Left lung (tissue), 10 donors: ENCODE measurements around the gene SPINK4. TPM values are rescaled to one million over a fixed set of nuclear protein-coding genes. Genes with fewer than 3 reads are reported as not detected.

Experiments used
- ATAC-seq: fragments of 200-7000 bp; cut with Tn5 transposase; one replicate; pipeline ENCODE4 v1.9.1; 2020; ENCODE audit warnings: moderate library complexity
- DNase-seq, 4 donors: peaks; one replicate each; pipeline ENCODE4 v3.0.0-alpha.2; 2013 to 2020
- H3K27ac ChIP-seq, 2 donors: fragments of 200-600 bp; sonication (generic) in 1 of 2; one replicate each; pipeline versions ENCODE4 v1.5.0 to v1.8.0; 2020 to 2021
- H3K27me3 ChIP-seq, 2 donors: fragments of 200-600 bp; sonication (generic) in 1 of 2; one replicate each; pipeline versions ENCODE4 v1.5.0 to v1.8.0; 2020 to 2021
- H3K36me3 ChIP-seq, 2 donors: fragments of 200-600 bp; sonication (generic) in 1 of 2; one replicate each; pipeline versions ENCODE4 v1.5.0 to v1.8.0; 2020 to 2021
- H3K4me1 ChIP-seq, 2 donors: fragments of 200-600 bp; one replicate each; pipeline ENCODE4 v1.8.0; 2021
- H3K4me3 ChIP-seq, 2 donors: fragments of 200-600 bp; sonication (generic) in 1 of 2; one replicate each; pipeline versions ENCODE4 v1.5.0 to v1.8.0; 2020 to 2021; ENCODE audit warnings: mild to moderate bottlenecking in 1 of 2
- H3K9me3 ChIP-seq, 2 donors: fragments of 200-600 bp; sonication (generic) in 1 of 2; one replicate each; pipeline versions ENCODE4 v1.5.0 to v1.8.0; 2020 to 2021
- intact Hi-C, 2 donors: fragments of 100-400 bp; cut with DNase I; formaldehyde crosslinking; loops; one replicate each; pipeline versions ENCODE4 v1.11.2 to v1.14.2; 2022
- polyA plus RNA-seq, 6 donors: library from polyadenylated mRNA; unstranded; fragments of 120-200 nt; gene quantifications; one replicate each; pipeline ENCODE4 v1.2.1, GENCODE V29; 2013; ENCODE audit not compliant: insufficient read length in 6 of 6
- total RNA-seq, 2 donors: library from RNA; stranded (reverse); fragmentation: NEBNext Ultra II Directional; extraction: Animal tissue kit (Norgen Biotek cat#: 25700); gene quantifications; one replicate each; pipeline ENCODE4 v1.2.1, GENCODE V29; 2021
- TF ChIP-seq, protein P1 (sequence below), 2 donors: fragments of 200-600 bp; sonication (generic) in 1 of 2; IDR thresholded peaks; one replicate each; pipeline versions ENCODE4 v1.5.0 to v1.8.0; 2021; ENCODE audit warnings: antibody characterized with exemption in 2 of 2
- donor health status: DM: no; HTN: yes; CAD: no.
- donor health status: DM: no; HTN: no; CAD: no.

SPINK4 gene
- total and polyA plus RNA-seq, 8 donors: not detected

DNA sequence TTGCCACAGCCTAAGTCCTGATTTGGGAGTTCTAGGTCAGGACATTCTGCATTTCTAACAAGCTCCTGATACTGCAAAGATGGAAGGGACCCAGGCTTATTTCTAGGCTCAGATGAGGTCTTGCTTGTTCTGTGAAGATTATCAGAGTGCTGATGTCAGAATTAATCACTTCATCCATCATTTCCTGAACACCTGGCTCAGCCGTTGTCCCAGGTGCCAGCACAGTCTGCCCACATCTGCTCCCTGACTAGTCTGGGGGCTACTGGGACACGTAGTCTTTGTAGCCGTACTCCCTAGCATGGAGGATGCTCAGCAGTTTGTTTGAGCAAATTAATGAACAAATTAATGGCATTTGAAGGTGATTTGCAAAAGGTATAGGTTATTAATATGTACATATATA is 17.9 kb upstream of the SPINK4 start:
- Histone ChIP-seq H3K27me3 (no peaks in the 10 kb centered on the region), H3K4me3 (no peak overlapping the region)
- ATAC-seq: no peak

DNA sequence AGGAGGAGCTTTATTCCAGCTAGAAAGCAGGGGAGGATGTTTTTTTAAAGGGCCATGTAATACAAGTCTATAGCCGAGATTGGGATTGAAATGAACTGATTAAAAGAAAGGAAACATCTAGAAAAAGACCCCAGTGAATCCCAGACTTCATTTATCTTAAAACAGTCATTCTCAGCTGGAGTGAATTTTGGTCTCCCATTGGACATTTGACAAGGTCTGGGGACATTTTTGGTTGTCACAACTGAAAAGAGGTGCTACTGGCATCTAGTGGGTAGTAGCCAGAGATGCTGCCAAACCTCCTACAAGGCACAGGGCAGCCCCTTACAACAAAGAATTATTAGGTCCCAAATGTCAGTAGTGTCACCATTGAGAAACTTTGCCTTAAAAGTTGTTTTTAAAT is 16.3 kb upstream of the SPINK4 start:
- no peak for ATAC-seq
- no peak for DNase-seq
- Histone ChIP-seq H3K27me3 (no peaks in the 10 kb centered on the region), H3K4me1 (peaks cover 0 to 34% of the 10 kb centered on the region in 2 donors), H3K4me3 (no peak overlapping the region), H3K27ac (no peak overlapping the region), H3K36me3 (no peaks in the 10 kb centered on the region), H3K9me3 (no peaks in the 10 kb centered on the region)
- intact Hi-C loops: loop anchor here in 1 of 2 donors (10.0 kb wide), 1 partner anchor 139 kb away; no protein-coding TSS in a partner anchor
- TF ChIP-seq, protein P1, sequence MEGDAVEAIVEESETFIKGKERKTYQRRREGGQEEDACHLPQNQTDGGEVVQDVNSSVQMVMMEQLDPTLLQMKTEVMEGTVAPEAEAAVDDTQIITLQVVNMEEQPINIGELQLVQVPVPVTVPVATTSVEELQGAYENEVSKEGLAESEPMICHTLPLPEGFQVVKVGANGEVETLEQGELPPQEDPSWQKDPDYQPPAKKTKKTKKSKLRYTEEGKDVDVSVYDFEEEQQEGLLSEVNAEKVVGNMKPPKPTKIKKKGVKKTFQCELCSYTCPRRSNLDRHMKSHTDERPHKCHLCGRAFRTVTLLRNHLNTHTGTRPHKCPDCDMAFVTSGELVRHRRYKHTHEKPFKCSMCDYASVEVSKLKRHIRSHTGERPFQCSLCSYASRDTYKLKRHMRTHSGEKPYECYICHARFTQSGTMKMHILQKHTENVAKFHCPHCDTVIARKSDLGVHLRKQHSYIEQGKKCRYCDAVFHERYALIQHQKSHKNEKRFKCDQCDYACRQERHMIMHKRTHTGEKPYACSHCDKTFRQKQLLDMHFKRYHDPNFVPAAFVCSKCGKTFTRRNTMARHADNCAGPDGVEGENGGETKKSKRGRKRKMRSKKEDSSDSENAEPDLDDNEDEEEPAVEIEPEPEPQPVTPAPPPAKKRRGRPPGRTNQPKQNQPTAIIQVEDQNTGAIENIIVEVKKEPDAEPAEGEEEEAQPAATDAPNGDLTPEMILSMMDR (IDR thresholded peaks at IDR 0.05): no peak

More for the DNA sequence above, 17.9 kb upstream of the SPINK4 start:
- Histone ChIP-seq H3K4me1 (peaks cover 0 to 28% of the 10 kb centered on the region in 2 donors), H3K9me3 (no peaks in the 10 kb centered on the region), H3K27ac (no peak overlapping the region), H3K36me3 (no peaks in the 10 kb centered on the region)
- TF ChIP-seq, protein P1 (IDR thresholded peaks at IDR 0.05): no peak
- DNase-seq: no peak
- intact Hi-C loops: loop anchor here in 1 of 2 donors (10.0 kb wide), 1 partner anchor 137 kb away; no protein-coding TSS in a partner anchor

DNA sequence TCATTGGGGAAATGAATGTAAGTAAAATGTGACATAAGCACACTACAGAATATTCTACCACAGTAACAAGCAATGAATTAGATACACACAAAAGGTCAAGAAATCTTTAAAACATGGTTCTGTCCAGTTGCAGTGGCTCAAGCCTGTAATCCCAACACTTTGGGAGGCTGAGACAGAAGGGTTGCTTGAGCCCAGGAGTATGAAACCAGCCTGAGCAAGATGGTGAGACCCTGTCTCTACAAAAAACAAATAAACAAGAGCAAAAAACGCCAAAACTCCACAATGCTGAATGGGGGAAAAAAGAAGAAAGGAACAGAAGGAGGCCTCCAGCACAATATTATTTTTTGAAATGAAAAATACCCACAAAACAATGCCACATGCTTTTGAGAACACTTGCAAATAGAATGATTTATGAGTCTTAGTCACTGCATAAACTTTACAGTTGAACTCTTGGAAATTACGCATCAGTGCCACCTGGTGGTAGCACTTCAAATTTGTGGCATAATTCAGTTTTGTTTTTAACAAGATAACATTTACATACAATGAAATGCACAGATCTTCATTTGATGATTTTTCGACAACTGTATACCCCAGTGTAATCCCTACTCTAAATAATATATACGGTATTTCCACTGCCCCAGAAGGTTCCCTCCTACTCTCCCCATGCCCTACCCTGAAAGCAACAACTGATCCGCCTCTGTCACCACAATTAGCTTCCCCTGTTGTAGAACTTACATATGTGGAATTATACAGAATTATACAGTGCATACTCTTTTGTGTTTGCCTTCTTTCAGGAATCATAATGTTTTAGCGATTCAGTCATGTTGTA is 14.4 kb upstream of the SPINK4 start:
- Histone ChIP-seq H3K4me1 (peaks cover 0 to 34% of the 10 kb centered on the region in 2 donors), H3K9me3 (no peaks in the 10 kb centered on the region), H3K4me3 (no peak overlapping the region), H3K27ac (peak overlapping the region in 1 of 2 donors; percentile 89), H3K27me3 (no peaks in the 10 kb centered on the region), H3K36me3 (no peaks in the 10 kb centered on the region)
- peak in 2 of 4 donors; percentile 70 to 83 for DNase-seq
- intact Hi-C loops: loop anchor here in 1 of 2 donors (10.0 kb wide), 1 partner anchor 141 kb away; no protein-coding TSS in a partner anchor
- peak; percentile 50 for ATAC-seq
- TF ChIP-seq, protein P1 (IDR thresholded peaks at IDR 0.05): peak; percentile 63 to 68

DNA sequence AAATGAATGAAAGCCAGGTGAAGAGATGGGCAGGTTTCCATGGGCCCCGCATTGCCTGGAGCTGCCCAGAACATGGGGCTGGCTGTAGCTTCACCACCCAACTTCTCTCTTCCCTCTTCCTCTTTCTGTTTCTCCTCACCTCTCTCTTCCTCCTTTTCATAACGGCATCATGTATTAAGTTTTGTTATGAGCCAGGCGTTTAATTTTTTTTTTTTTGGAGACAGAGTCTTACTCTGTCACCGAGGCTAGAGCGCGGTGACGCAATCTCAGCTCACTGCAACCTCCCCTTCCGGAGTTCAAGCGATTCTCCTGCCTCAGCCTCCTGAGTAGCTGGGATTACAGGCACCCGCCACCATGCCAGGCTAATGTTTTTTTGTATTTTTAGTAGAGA is 13.0 kb upstream of the SPINK4 start:
- Histone ChIP-seq H3K27ac (peak overlapping the region in 1 of 2 donors; percentile 89), H3K4me3 (no peak overlapping the region), H3K9me3 (no peaks in the 10 kb centered on the region), H3K36me3 (no peaks in the 10 kb centered on the region), H3K4me1 (peaks cover 0 to 26% of the 10 kb centered on the region in 2 donors), H3K27me3 (no peaks in the 10 kb centered on the region)
- DNase-seq (peak in 2 of 4 donors; percentile 75 to 91), ATAC-seq (peak; percentile 9)
- intact Hi-C loops: loop anchor here in 1 of 2 donors (10.0 kb wide), 1 partner anchor 142 kb away; no protein-coding TSS in a partner anchor
- TF ChIP-seq, protein P1 (IDR thresholded peaks at IDR 0.05): no peak

DNA sequence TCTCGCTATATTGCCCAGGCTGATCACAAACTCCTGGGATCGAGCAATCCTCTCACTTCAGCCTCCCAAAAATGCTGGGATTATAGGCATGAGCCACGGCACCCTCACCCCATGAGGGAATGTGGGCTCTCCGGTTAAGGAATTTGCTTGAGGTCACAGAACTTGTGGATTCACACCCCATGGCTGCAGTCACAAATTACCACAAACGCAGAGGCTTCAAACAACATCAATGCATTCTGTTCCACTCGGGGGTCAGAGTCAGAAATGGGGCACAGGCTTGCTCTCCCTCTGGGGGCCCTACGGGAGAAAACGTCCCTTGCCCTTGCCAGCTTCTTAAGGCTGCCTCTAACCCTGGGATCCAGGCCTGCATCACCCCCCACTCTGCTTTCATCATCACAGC is 12.2 kb upstream of the SPINK4 start:
- no peaks in the 10 kb centered on the region for H3K9me3 ChIP-seq
- no peaks in the 10 kb centered on the region for H3K27me3 ChIP-seq
- peaks cover 0 to 26% of the 10 kb centered on the region in 2 donors for H3K4me1 ChIP-seq
- ATAC-seq: no peak
- no peaks in the 10 kb centered on the region for H3K36me3 ChIP-seq
- no peak overlapping the region for H3K4me3 ChIP-seq
- intact Hi-C loops: loop anchor here in 1 of 2 donors (10.0 kb wide), 1 partner anchor 143 kb away; no protein-coding TSS in a partner anchor
- no peak for DNase-seq
- peak overlapping the region in 1 of 2 donors; percentile 89 for H3K27ac ChIP-seq
- TF ChIP-seq, protein P1 (IDR thresholded peaks at IDR 0.05): no peak
